Measurements from ENCODE around the gene PLEKHA6.

PLEKHA6 gene

DNA sequence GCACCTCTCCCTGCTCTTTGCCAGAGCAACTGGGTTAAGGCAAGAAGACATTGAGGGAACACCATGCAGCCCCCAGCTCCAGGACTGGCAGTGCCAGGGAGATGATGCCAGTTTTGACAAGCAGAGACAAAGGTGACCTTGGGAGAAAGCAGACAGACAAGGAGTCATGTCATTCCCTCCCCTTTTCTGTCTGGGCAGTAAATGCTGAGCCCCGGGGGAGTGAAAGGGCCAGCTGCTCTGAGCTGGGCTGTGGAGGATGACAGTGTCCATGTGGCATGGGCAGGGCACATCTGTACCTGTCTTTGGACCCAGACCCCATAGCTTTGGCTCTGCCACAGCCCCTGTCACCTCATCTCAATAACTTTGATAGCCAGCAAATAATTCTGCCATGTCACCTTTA is 24.2 kb downstream of the PLEKHA6 start:
- no peak for DNase-seq (ENCODE audit: low read depth)

DNA sequence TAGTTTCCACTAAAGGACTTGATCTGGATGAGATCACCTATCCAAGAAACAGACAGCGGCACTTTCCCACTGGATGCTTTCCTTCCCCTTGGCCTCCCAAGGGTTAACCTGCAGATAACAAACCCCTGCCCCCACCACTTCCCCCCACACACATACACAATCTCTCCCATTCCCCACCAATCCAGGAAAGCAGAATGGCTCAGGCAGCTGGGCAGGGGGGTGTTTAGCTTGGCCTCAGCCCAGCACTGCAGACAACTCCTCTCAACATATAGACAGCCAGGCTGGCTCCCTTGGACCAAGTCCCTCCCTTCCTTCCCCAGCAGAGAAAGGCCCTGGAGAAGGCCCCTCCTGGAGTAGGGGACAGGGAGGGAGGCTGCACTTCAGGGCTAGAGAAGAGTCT is 24.6 kb downstream of the PLEKHA6 start:
- no peak for DNase-seq (ENCODE audit: low read depth)

DNA sequence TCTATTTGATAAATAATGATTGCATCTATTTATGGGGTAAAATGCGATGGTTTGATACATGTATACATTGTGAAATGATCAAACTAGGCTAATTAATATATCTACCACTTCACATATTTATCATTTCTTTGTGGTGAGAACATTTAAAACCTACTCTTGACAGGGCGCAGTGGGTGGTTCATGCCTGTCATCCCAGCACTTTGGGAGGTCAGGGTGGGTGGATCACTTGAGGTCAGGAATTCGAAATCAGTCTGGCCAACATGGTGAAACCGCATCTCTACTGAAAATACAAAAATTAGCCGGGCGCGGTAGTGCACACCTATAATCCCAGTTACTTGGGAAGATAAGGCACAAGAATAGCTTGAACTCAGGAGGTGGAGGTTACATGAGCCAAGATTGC is 25.3 kb downstream of the PLEKHA6 start:
- no peak for DNase-seq (ENCODE audit: low read depth)

DNA sequence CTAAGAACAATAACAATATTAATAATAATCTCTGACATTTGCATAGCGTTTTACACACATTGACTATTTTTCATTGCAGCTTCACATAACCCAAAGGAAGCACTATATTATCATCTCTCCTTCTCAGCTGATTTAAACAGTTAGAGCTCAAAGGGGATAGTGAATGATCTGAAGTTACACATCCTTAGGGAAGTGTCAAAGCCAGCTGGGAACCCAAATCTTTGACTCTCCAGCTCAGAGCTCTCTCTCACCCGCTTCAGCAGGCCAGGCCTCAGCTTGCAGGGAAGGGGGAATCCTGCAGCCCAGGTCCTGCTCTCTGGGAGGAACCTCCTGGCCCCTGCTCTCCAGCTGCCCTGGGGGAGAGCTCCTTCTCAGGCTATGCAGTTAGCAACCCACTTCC is 26.3 kb downstream of the PLEKHA6 start:
- DNase-seq (ENCODE audit: low read depth): no peak

DNA sequence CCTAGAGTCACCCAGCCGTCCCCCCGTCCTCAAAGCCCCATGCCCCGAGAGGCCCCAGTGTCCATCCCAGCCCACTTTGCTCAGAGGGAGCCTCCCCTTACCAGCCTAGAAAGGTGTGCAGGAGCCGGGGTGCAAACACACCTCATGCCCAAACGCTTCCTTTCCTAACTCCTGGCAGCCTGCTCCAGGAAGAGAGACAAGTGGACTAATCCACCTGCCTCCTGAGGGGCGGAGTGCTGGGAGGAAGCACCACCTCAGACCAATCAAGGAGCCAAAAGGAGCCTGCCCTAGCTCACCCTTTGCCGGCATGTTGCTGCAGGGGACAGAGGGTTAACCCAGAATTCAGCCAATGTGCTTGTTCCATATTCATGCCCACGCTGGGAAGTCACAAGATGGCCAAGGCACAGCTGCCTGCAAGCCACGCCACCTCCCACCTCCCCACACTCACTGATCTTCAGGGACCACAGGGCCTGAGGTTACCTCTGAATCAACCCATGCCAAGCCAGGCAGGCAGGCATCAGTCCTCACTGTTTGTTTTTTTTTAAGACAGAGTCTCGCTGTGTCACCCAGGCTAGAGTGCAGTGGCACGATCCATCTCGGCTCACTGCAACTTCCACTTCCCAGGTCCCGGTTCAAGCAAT is 27.8 kb downstream of the PLEKHA6 start:
- no peak for DNase-seq (ENCODE audit: low read depth)

DNA sequence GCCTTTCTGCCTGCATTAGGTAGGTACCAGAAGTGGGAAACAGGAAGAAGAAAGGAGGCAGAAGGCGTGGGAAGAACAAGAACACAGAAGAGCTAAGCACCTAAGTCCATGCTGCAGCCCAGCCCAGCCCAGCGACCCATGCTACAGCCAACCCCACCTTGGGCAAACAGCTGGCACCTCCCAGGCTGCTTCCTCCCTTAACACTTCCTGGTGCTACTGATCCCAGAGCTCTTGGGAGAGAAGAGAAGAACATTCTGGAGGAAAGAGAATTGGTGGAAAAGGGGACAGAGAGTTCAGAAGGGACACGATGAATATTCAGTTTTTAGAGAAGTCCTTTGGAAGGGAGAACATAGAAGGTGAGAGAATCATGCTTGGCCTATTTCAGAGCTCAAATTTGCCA is 28.5 kb downstream of the PLEKHA6 start:
- DNase-seq (ENCODE audit: low read depth): no peak

DNA sequence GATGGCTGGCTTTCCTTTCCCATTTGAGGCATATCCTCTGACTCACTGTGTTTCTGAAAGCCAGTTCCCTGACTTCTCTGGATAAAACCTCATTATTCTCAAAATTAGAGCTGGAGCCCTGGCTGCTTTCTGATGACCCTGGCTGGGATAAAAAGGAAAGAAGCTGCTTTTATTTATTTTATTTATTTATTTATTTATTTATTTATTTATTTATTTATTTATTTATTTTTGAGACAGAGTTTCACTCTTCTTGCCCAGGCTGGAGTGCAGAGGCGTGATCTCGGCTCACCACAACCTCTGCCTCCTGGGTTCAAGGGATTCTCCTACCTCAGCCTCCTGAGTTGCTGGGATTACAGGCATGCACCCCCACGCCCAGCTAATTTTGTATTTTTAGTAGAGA is 31.9 kb downstream of the PLEKHA6 start:
- peak; percentile 26 for DNase-seq (ENCODE audit: low read depth)

DNA sequence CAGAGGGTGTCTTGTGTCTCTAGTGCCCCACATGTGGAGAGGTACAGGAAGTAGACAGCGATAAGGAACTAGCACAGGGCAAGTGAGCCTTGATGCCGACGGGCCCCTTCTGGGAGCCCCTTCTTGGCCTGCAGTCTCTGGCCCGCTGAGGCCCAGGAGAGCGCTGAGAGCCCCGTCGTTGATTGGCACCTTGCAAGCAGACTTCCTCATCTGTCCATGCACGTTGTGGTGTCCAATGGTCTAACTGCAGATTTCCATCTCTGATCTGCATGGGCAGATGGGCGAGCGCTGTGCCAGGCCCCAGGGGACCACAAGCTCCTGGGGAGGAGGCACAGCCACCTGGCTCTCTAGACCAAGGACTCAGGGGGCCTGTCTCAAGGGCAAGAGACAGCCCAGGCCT is 32.4 kb downstream of the PLEKHA6 start:
- no peak for DNase-seq (ENCODE audit: low read depth)

DNA sequence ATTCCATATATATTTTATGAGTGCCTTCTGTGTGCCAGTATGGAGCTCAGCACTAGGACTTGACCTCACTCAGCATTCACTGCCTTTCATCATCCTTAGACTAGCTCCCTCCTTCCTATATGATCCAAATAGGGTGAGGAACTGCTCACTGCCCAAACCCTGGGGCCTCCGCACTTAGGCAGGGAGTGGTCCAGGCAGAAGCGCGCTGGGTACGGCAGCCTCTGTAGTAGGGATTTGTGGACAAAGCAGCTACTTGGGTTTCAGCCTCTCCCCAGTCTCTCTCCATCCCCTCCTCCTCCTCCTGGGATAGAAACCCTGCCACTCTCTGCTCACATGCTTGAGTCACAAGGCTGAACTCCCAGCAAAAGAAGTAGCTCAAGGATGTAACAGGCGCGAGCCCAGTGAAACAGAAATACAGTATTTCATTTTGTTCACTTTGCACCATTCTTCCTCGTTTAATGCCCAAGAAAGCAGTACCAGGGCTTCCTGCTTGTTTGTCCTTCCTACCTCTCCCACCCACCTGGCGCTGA is 32.9 kb downstream of the PLEKHA6 start:
- DNase-seq (ENCODE audit: low read depth): no peak

DNA sequence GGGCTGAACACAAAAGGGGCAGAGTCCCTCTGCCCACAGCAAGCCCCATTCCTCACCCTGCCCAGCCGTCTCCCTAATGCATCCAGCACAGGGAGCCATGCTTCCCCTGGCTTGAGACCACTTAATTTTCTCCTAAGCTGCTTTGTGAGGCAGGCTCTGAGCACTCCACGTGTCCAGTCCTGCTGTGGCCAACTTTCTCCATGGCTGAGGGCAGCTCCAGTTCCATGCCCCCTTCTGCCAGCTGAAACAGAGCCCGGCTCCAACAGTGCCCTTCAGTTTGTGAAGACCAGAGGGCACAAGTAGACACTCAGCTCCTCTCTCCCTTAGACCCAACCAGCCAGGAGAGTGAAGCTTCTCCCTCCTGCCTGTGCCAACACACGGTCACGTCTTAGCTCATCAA is 33.8 kb downstream of the PLEKHA6 start:
- no peak for DNase-seq (ENCODE audit: low read depth)

DNA sequence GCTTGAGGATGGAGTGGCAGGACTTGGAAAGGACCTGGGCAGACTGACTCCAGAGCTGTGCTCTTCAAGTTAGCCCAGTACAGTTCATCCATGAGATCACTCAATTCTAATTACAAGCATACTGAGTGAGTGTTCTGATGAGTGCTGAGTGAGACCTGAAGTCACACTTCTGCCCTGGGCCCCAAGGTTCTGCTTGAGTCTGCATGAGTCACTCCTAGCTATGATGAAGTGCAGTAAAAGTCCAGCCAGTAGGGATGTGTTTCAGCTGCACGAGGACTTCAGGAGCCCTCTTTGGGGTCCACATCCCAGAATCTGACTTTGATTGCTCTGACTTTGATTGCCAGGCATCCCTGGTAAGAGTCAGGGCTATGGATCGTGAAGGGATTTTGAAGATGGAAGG is 35.8 kb downstream of the PLEKHA6 start:
- peak; percentile 90 for DNase-seq (ENCODE audit: low read depth)

DNA sequence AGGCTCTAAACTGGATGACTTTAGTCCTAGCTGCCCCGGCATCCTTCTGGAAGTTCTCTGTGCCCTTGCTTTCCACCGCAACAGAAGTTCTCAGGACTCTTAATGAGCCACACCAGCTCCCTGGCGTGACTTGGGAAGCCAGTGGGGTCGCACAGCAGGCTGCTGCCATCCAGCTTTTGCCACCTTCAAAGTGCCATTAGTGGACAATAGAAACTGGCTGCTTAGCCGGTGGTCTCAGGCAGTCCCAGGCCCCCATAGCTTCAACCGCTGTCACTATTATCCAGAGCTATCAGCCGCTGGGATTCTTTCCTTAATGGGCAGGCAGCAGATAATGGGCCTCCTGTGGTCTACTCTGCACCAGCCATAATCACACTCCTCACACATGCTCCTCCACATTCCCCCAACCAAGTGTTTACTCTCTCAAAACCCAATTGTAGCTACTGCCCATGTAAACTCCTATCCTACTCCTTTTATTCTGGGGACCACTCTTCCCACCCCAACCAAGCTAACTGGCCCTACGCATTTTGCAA is 37.3 kb downstream of the PLEKHA6 start:
- DNase-seq (ENCODE audit: low read depth): no peak

DNA sequence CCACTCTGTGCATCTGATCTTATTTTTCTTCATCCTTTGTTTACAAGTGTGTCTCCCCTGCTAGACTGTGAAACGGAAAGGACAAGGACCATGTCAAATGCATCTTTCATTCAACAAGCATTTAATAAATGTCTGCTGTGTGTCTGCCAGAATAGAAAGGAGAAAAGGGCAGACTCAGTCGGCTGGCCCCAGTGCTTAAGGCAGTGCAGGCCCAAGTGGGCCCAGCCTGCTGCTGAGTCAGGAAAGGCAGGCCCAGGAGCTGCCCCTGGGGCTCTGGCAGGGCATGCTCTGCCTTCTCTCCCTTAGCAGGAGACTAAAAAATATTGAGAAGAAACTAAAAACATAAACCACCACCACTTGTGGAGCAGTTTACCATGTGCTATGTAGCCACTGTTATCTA is 38.1 kb downstream of the PLEKHA6 start:
- peak; percentile 61 for DNase-seq (ENCODE audit: low read depth)

DNA sequence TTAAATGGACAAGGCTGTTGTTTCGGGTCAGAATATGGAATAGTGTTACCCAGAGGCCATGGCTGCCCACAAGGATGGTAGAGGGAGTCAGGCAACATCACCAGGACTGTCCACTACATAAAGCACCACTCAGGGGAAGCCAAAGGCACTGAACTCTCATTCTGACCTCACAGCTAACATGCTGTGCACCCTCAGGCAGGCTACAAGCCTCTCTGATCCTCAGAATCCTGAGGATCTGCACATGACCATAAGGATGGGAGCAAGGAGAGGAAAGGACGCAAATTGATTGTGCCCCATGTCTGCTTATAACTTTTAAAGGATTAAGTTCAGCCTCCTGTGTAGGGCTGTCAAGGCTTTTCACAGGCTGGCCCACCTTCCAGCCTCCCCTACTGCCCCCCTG is 38.7 kb downstream of the PLEKHA6 start:
- DNase-seq (ENCODE audit: low read depth): no peak

DNA sequence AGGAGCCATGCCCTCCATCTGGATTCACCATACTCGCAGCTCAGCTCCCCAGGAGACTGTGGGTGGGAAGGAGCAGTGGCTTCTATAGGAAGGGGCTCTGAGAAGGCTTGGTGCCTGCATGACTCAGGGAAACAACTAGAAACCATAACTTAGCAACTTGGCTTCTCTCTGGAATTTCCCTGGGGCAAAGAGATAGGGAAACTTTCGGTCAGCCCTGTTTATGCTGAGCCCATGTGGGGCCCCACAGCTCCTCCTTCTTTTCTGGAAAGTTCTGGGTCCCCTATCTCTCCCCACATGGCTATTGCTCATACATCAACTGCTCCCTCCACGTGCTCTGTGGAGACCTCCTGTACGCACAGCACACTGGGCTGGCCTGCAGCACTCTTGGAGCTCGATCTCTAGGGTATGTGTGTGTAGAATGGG is 39.3 kb downstream of the PLEKHA6 start:
- DNase-seq (ENCODE audit: low read depth): peak; percentile 93

DNA sequence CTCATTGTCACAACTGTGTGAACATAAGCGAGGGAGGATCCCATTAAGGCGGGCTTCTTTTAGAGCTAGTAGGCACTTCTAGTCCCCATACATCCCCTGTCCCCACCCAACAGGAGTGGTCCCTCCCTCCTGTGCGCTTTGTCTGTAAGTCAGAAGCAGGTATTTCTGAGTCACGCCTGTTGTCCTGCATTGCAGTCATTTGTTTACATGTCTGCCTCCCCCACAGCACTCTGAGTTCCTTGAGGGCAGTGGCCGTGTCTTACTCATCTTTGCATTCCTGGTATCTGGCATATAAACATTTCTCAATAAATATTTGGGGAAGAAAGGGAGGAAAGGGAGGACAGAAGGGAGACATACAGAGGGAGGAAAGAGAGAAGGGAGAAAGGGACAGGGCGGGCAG is 40.3 kb downstream of the PLEKHA6 start:
- peak; percentile 98 for DNase-seq (ENCODE audit: low read depth)

DNA sequence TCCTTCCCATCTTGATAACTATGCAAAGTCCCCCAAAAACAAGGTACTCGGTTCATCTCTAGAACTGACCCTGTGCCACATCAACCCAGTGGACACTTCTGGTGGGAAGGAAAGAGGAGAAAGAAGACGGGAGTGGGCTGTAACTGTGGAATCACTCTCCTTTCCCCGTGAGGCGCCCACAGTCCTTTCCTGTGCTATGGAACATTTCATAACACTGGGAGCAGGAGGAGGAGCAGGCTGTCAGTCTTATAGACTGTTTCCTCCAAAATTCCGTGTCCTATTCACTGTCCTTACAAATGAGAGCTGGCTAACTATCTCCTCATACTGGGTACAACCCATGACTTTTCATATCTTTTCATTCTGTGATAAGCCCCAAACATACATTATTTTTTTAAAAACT is 40.7 kb downstream of the PLEKHA6 start:
- peak; percentile 22 for DNase-seq (ENCODE audit: low read depth)

DNA sequence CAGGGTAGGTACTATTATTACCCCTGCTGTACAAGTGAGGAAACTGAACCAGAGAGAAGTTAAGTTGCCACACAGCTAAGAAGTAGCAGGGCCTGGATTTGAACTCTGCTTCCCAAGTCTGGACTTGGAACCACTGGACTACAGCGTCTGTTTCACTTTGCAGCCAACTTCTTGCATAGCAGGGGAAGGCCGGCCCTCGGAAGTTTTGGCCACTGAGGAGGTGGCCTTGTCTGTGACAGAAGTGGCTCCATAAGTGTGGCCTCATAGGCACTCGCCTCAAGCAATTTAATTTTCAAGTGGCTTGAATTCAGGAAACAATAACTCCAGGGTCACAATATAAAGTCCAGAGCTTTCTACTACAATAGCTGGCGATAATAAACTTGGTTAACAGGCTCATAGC is 41.4 kb downstream of the PLEKHA6 start:
- no peak for DNase-seq (ENCODE audit: low read depth)

DNA sequence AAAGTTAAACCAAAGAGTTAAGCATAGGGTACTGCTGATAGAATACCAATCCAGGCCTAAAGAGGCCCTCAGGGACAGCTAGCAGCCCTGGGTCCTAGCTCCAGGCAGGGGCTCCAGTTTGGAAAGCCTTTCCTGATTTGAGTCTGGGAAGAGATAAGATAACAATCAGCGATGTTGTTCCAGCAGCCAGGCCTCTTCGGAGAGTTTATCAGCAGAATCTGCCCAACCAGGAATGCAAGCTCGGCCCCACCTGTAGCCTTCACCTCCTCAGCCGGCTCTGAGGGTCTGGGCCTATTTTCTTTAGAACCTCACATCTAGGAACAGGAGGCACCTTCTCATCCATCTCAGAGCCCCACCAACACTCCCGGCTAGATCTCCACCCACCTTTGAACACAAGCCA is 42.6 kb downstream of the PLEKHA6 start:
- no peak for DNase-seq (ENCODE audit: low read depth)

DNA sequence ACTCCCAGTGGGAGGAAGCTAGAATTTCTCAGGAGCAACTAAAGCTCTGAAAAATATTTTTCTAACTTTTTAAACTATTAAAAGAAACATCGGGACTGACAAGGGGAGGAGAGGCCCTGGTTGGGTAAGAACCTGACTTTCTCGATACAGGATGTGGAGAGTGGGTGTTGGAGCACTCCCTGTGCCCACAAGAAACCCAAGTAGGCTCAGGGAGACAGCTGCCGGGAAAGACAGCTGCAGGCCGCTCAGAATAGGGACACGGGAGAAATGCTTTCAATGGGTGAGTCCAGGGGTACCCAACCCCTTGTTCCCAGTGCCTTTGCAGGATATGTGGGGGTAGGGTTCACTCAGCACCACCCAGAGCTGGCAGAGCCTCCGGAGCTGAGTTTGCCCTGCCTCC is 43.6 kb downstream of the PLEKHA6 start:
- DNase-seq (ENCODE audit: low read depth): no peak

DNA sequence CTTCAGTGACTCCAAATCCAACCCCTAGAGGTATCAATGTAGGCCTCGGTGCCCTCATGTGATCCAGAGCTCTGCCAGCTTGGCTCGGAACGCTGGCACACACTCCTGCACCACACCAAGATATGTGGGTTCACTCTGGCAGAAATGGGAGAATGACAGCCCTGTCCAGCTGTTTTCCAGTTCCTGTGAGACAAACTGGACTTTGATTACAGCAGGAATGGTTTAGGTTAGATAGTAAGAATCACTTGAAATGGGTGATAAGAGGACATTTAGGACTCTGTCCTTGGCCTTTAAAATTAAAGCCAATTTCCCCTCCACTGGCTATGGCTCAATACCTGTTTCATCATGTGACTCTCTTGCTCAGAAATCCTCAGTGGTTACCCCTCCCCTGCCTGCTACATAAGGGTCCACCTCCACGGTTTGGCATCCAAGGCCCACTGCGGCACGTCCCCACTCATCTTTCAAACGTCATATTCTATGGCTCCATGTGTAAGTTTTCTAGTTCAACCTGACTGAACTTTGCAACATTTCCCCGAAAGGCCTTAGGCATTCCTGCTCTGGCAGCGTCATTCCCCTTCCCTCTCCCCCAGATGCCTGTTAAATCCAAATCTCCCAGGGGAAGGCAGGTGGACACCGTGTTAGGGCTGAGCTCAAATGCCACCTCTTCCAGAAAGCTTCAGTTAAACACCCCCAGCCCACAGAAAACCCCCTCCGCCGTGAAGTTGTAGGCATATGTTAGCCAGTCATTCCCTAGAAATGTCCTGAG is 44.7 kb downstream of the PLEKHA6 start:
- no peak for DNase-seq (ENCODE audit: low read depth)

DNA sequence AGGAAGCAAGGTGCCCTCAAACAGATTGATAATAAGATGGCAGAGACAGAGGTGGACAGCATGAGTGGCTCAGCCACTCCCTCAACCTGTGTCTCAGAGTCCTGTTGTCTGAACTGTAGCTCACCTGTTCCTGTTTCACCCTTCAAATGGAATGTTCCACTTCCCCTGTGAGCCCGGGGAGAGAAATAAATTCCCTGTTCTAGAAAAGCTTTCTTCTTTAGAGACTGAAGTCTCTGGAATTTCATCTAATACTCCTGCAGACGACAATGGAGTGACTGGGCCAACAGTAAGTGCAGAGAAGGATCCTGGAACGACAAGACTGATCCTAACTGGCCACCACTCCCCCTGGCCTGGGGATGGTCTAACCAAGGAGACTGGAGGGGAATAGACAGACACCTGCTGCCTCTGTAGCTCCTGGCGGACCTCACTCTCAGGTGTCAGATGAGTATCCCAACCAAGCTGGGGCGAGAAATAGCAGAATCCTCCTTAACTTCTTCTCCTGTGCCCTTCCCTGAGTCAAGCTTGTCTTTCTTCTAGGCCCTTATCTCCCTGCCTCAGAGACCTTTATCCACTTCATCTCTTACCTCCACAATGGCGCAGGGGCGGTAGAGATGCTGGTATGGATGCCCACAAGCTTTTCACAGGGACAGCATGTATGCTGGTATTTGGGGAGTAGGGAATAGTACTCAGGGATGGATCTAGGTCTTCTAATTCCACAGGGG is 45.4 kb downstream of the PLEKHA6 start:
- no peak for DNase-seq (ENCODE audit: low read depth)

DNA sequence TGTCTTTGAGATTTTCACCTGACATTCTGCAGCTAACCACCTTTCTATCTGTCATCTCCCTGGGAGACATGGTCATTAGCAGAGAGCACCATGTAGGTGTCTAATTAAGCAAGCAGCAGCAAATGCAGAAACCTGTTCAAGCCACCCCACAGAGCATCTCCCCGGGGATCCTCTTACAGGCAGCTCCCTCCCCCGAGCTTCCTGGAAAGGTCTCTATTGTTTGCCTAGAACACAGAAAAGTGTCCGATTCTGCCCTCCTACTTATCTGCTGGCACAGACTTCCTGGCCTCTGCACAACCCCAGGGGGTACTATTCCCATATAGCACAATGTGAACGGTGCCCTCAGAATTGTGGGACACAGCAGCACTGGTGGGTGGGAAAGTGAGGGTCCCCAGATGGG is 46.1 kb downstream of the PLEKHA6 start:
- DNase-seq (ENCODE audit: low read depth): no peak
